IMR-90 (cell line): ENCODE measurements around the gene OR1E2. TPM values are rescaled to one million over a fixed set of nuclear protein-coding genes. Genes with fewer than 3 reads are reported as not detected.

Experiments
- ATAC-seq: fragments of 200-7000 bp; cut with Tn5 transposase; 2 replicates; pipeline ENCODE4 v1.9.1; 2020; ENCODE audit warnings: low read depth, mild to moderate bottlenecking, moderate library complexity
- BruUV-seq: library from RNA; stranded (reverse); fragments of 400-500 nt; replicated peaks from 2 replicates; lab custom pipeline; 2021; lab: Mats Ljungman, UMichigan
- CTCF ChIA-PET: fragments of 300-600 bp; formaldehyde crosslinking; extraction: SDS; loops from one replicate; lab custom pipeline; 2021; ENCODE audit warnings: antibody characterized with exemption; lab: Yijun Ruan, JAX
- POLR2A ChIA-PET: fragments of 300-600 bp; sonication (Branson Sonifier 250); formaldehyde crosslinking; loops from one replicate; lab custom pipeline; 2022; ENCODE audit warnings: antibody characterized with exemption; ENCODE audit not compliant: unreplicated experiment; lab: Charles Lee
- DNase-seq: peaks from one replicate; pipeline ENCODE4 v3.0.0; 2013
- H2AFZ ChIP-seq: replicated peaks from 2 replicates; pipeline ENCODE3; 2013; ENCODE audit warnings: low read length, mild to moderate bottlenecking; ENCODE audit not compliant: poor library complexity
- H2AK5ac ChIP-seq: 2 replicates; pipeline ENCODE4 v1.6.1; 2013; ENCODE audit warnings: low read depth, low read length, inconsistent platforms
- H2AK9ac ChIP-seq: replicated peaks from 2 replicates; pipeline ENCODE3; 2013; ENCODE audit warnings: mild to moderate bottlenecking, low read depth, low read length, moderate library complexity; ENCODE audit not compliant: poor library complexity
- H2BK120ac ChIP-seq: 2 replicates; pipeline ENCODE4 v1.6.1; 2013; ENCODE audit warnings: low read depth, low read length, inconsistent platforms
- H2BK15ac ChIP-seq: 3 replicates; pipeline ENCODE4 v1.6.1; 2013; ENCODE audit warnings: low read depth, low read length, inconsistent platforms
- H2BK20ac ChIP-seq: 2 replicates; pipeline ENCODE4 v1.6.1; 2013; ENCODE audit warnings: low read depth, mild to moderate bottlenecking, inconsistent platforms, low read length, moderate library complexity
- H2BK5ac ChIP-seq: 2 replicates; pipeline ENCODE4 v1.6.1; 2013; ENCODE audit warnings: mild to moderate bottlenecking, low read depth, low read length, inconsistent platforms; ENCODE audit not compliant: poor library complexity, severe bottlenecking
- H3K14ac ChIP-seq: replicated peaks from 2 replicates; pipeline ENCODE4 v1.6.1; 2013; ENCODE audit warnings: low read depth, low read length, inconsistent platforms
- H3K18ac ChIP-seq: 2 replicates; pipeline ENCODE4 v1.6.1; 2013; ENCODE audit warnings: low read depth, low read length, control low read depth
- H3K23ac ChIP-seq: 2 replicates; pipeline ENCODE4 v1.6.1; 2013; ENCODE audit warnings: low read depth, low read length, inconsistent platforms
- H3K27ac ChIP-seq: 2 replicates; pipeline ENCODE4 v1.5.1; 2013; ENCODE audit warnings: mild to moderate bottlenecking, control low read depth, low read length; ENCODE audit not compliant: insufficient read depth
- H3K27me3 ChIP-seq: 2 replicates; pipeline ENCODE4 v1.6.1; 2013; ENCODE audit warnings: low read length; ENCODE audit not compliant: control insufficient read depth, insufficient read depth
- H3K36me3 ChIP-seq: 2 replicates; pipeline ENCODE4 v1.6.1; 2013; ENCODE audit warnings: low read length, mixed read lengths; ENCODE audit not compliant: control insufficient read depth, insufficient read depth
- H3K4ac ChIP-seq: 2 replicates; pipeline ENCODE4 v1.6.1; 2013; ENCODE audit warnings: low read depth, low read length, inconsistent platforms
- H3K4me1 ChIP-seq: 2 replicates; pipeline ENCODE4 v1.6.1; 2013; ENCODE audit warnings: low read length, mixed read lengths; ENCODE audit not compliant: control insufficient read depth, insufficient read depth
- H3K4me2 ChIP-seq: 2 replicates; pipeline ENCODE4 v1.6.1; 2013; ENCODE audit warnings: low read depth, mild to moderate bottlenecking, control low read depth, low read length, moderate library complexity
- H3K4me3 ChIP-seq: 2 replicates; pipeline ENCODE4 v1.5.1; 2013; ENCODE audit warnings: low read depth, mild to moderate bottlenecking, control low read depth, low read length, moderate library complexity; ENCODE audit not compliant: insufficient read depth
- H3K56ac ChIP-seq: 2 replicates; pipeline ENCODE4 v1.6.1; 2013; ENCODE audit warnings: low read length, inconsistent platforms; ENCODE audit not compliant: insufficient read depth; ENCODE audit errors: extremely low read depth
- H3K79me1 ChIP-seq, 2 experiments: 2 replicates each; pipeline ENCODE4 v1.6.1; 2013; ENCODE audit warnings: low read length in 2 of 2, inconsistent platforms in 1 of 2, low read depth in 1 of 2
- H3K9ac ChIP-seq: 2 replicates; pipeline ENCODE4 v1.6.1; 2013; ENCODE audit warnings: low read depth, low read length, control low read depth
- H3K9me1 ChIP-seq: 2 replicates; pipeline ENCODE4 v1.6.1; 2013; ENCODE audit warnings: low read length, inconsistent platforms; ENCODE audit not compliant: insufficient read depth
- H3K9me3 ChIP-seq: 2 replicates; pipeline ENCODE4 v1.6.1; 2013; ENCODE audit warnings: low read length; ENCODE audit not compliant: control insufficient read depth, insufficient read depth
- H4K20me1 ChIP-seq: 2 replicates; pipeline ENCODE4 v1.6.1; 2013; ENCODE audit warnings: low read length, inconsistent platforms; ENCODE audit not compliant: insufficient read depth
- H4K5ac ChIP-seq: 2 replicates; pipeline ENCODE4 v1.6.1; 2013; ENCODE audit warnings: mild to moderate bottlenecking, low read depth, low read length, control low read depth
- H4K8ac ChIP-seq, 2 experiments: 2 replicates each; pipeline ENCODE4 v1.6.1; 2013; ENCODE audit warnings: low read depth in 2 of 2, low read length in 2 of 2, control low read depth in 1 of 2, inconsistent platforms in 1 of 2
- H4K91ac ChIP-seq: 2 replicates; pipeline ENCODE4 v1.6.1; 2013; ENCODE audit warnings: low read depth, low read length, inconsistent platforms; ENCODE audit not compliant: insufficient read depth
- MAFK ChIP-seq: IDR thresholded peaks from 2 replicates; pipeline ENCODE4 v1.6.1; 2012; ENCODE audit warnings: low read depth, low read length, improper control_type of control experiment
- MAZ ChIP-seq: IDR thresholded peaks from 2 replicates; pipeline ENCODE4 v1.6.1; 2012; ENCODE audit warnings: low read depth, mild to moderate bottlenecking, low read length, improper control_type of control experiment, moderate library complexity, borderline replicate concordance
- MXI1 ChIP-seq: IDR thresholded peaks from 2 replicates; pipeline ENCODE4 v1.6.1; 2012; ENCODE audit warnings: low read depth, mild to moderate bottlenecking, low read length, moderate library complexity, borderline replicate concordance
- POLR2A ChIP-seq: IDR thresholded peaks from 2 replicates; pipeline ENCODE4 v1.6.1; 2012; ENCODE audit warnings: mild to moderate bottlenecking, low read depth, low read length
- RCOR1 ChIP-seq: IDR thresholded peaks from 2 replicates; pipeline ENCODE4 v1.6.1; 2012; ENCODE audit warnings: mild to moderate bottlenecking, low read length, improper control_type of control experiment; ENCODE audit not compliant: insufficient replicate concordance
- RFX5 ChIP-seq: IDR thresholded peaks from 2 replicates; pipeline ENCODE4 v1.8.0; 2012; ENCODE audit warnings: low read depth, mild to moderate bottlenecking, low read length, moderate library complexity
- WGBS, 2 experiments: methylation state at CpG; one replicate each; pipeline versions ENCODE4 v1.1.5 to v1.1.7; 2013; ENCODE audit warnings: missing lambda C conversion rate in 2 of 2; ENCODE audit not compliant: insufficient read length in 1 of 2; ENCODE audit errors: extremely low coverage in 2 of 2; 5-methylcytosine and 5-hydroxymethylcytosine counted together
- dilution Hi-C: fragments of 300-500 bp; cut with HindIII; formaldehyde crosslinking; loops from one replicate; pipeline ENCODE4 v1.14.3; 2018; ENCODE audit warnings: low sequenced_read_pairs; ENCODE audit not compliant: unreplicated experiment
- in situ Hi-C: fragments of 300-500 bp; cut with MboI; formaldehyde crosslinking; loops from 3 replicates; pipeline ENCODE4 v1.14.3; 2019; ENCODE audit warnings: low sequenced_read_pairs, inconsistent platforms, mixed read lengths
- intact Hi-C: fragments of 100-400 bp; cut with micrococcal nuclease; formaldehyde crosslinking; loops from 2 replicates; pipeline ENCODE4 v1.10.0; 2022
- polyA plus RNA-seq, 3 experiments: library from polyadenylated mRNA; depleted of rRNA; stranded (reverse); fragments of >200 nt; gene quantifications; 2 replicates each; pipeline ENCODE4 v1.2.3, GENCODE V29; 2012; ENCODE audit warnings: low replicate concordance in 1 of 3
- total RNA-seq: library from RNA; depleted of rRNA; stranded (reverse); fragments of >200 nt; gene quantifications from 2 replicates; pipeline ENCODE4 v1.2.3, GENCODE V29; 2012
- TF ChIP-seq, protein P1 (sequence below): fragments of 150-350 bp; IDR thresholded peaks from 2 replicates; pipeline ENCODE4 v1.6.1; 2016; ENCODE audit warnings: low read depth, mild to moderate bottlenecking, low read length, moderate library complexity, borderline replicate concordance
- TF ChIP-seq, protein P2 (sequence below): conservative IDR thresholded peaks from 2 replicates; pipeline ENCODE4 v1.5.1; 2012; ENCODE audit warnings: mild to moderate bottlenecking, low read depth, low read length, improper control_type of control experiment

OR1E2 gene
- total and polyA plus RNA-seq, 2 of the 4 experiments (the other 2 are of a cell fraction) = not detected

DNA sequence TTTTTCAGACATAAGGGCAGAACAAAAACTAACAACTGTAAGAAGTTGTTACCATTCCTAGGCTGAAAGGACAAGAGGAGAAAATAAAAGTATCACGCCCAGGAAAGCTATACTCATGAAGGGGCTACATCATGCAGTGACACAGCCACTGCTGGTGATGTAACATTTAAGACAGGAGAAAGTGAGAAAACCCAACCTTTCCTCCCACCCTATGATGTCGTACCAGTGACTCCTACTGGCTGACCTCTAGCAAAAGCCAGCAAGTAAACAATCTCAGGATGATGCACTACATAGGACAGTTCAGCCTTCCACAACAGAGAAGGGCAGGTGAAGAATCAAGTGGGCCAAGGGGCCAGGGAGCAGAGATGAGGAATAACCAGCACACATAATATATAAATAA is 14.0 kb upstream of the OR1E2 start:
- Histone ChIP-seq H4K8ac (no peak overlapping the region), H2AFZ (no peak overlapping the region), H3K18ac (no peak overlapping the region), H4K5ac (no peak overlapping the region), H3K4me1 (no peaks in the 10 kb centered on the region), H3K27me3 (no peaks in the 10 kb centered on the region), H3K4me2 (no peak overlapping the region), H3K14ac (no peak overlapping the region), H3K9me3 (no peaks in the 10 kb centered on the region), H3K56ac (no peak overlapping the region), H2BK20ac (no peak overlapping the region), H2BK15ac (no peak overlapping the region), H3K4ac (no peak overlapping the region), H4K91ac (no peak overlapping the region), H3K27ac (no peak overlapping the region), H3K9ac (no peak overlapping the region), H3K9me1 (no peaks in the 10 kb centered on the region), H2AK5ac (no peak overlapping the region), H3K4me3 (no peak overlapping the region), H2BK5ac (no peak overlapping the region), H2AK9ac (no peak overlapping the region), H4K20me1 (no peaks in the 10 kb centered on the region), H3K36me3 (no peaks in the 10 kb centered on the region), H3K79me1 (no peaks in the 10 kb centered on the region), H3K23ac (no peak overlapping the region), H2BK120ac (no peak overlapping the region)
- in situ Hi-C loops = no loop called here
- dilution Hi-C loops = no loop called here
- ChIA-PET CTCF (no interaction called here), POLR2A (no interaction called here)
- no CpG with 5 or more reads among the region's 2 CpGs for WGBS, 2 experiments
- ATAC-seq (no peak), DNase-seq (no peak)
- intact Hi-C loops = no loop called here
- BruUV-seq = no TSS peak
- no peak for TF ChIP-seq MAZ
- no peak for TF ChIP-seq MXI1
- no peak for TF ChIP-seq POLR2A
- TF ChIP-seq, protein P1, sequence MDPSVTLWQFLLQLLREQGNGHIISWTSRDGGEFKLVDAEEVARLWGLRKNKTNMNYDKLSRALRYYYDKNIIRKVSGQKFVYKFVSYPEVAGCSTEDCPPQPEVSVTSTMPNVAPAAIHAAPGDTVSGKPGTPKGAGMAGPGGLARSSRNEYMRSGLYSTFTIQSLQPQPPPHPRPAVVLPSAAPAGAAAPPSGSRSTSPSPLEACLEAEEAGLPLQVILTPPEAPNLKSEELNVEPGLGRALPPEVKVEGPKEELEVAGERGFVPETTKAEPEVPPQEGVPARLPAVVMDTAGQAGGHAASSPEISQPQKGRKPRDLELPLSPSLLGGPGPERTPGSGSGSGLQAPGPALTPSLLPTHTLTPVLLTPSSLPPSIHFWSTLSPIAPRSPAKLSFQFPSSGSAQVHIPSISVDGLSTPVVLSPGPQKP = no peak
- no peak for TF ChIP-seq RCOR1
- no peak for TF ChIP-seq RFX5
- TF ChIP-seq, protein P2, sequence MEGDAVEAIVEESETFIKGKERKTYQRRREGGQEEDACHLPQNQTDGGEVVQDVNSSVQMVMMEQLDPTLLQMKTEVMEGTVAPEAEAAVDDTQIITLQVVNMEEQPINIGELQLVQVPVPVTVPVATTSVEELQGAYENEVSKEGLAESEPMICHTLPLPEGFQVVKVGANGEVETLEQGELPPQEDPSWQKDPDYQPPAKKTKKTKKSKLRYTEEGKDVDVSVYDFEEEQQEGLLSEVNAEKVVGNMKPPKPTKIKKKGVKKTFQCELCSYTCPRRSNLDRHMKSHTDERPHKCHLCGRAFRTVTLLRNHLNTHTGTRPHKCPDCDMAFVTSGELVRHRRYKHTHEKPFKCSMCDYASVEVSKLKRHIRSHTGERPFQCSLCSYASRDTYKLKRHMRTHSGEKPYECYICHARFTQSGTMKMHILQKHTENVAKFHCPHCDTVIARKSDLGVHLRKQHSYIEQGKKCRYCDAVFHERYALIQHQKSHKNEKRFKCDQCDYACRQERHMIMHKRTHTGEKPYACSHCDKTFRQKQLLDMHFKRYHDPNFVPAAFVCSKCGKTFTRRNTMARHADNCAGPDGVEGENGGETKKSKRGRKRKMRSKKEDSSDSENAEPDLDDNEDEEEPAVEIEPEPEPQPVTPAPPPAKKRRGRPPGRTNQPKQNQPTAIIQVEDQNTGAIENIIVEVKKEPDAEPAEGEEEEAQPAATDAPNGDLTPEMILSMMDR = no peak
- no peak for TF ChIP-seq MAFK
